Activated T-cell treated with anti-CD3 and anti-CD28 coated beads, Interleukin-2, amount 50 U/mL, for 72 hours (primary cell): ENCODE data around the gene PTPRZ1. TPM values are rescaled to one million over a fixed set of nuclear protein-coding genes. Genes with fewer than 3 reads are reported as not detected.

Source experiments
- ATAC-seq, 2 donors: fragments of 150-1000 bp; cut with Tn5 transposase; replicated peaks in 1 of 2; 2 replicates each; pipeline ENCODE4 v1.10.0; 2021; ENCODE audit warnings: moderate library complexity in 2 of 2, mild to moderate bottlenecking in 1 of 2
- DNase-seq, 2 donors: peaks; one replicate each; pipeline ENCODE4 v3.0.0; 2021 to 2022; ENCODE audit warnings: mixed read lengths in 1 of 2
- H3K27ac Mint-ChIP-seq: one replicate; pipeline ENCODE4 v1.8.0; 2022; ENCODE audit warnings: mild to moderate bottlenecking, moderate library complexity, mixed read lengths
- H3K27me3 Mint-ChIP-seq: one replicate; pipeline ENCODE4 v1.8.0; 2022; ENCODE audit warnings: low read depth, mixed read lengths
- H3K36me3 Mint-ChIP-seq, 2 donors: one replicate each; pipeline ENCODE4 v1.8.0; 2022; ENCODE audit warnings: mixed read lengths in 2 of 2, mild to moderate bottlenecking in 1 of 2; ENCODE audit not compliant: insufficient read depth in 2 of 2
- H3K4me1 Mint-ChIP-seq: one replicate; pipeline ENCODE4 v1.8.0; 2022; ENCODE audit warnings: low read depth, mixed read lengths
- H3K4me3 Mint-ChIP-seq, 2 donors: one replicate each; pipeline ENCODE4 v1.8.0; 2022; ENCODE audit warnings: mild to moderate bottlenecking in 2 of 2, mixed read lengths in 2 of 2, moderate library complexity in 2 of 2
- H3K9me3 Mint-ChIP-seq, 2 donors: one replicate each; pipeline ENCODE4 v1.8.0; 2022; ENCODE audit warnings: mixed read lengths in 2 of 2
- total RNA-seq, 2 donors: library from RNA; stranded (reverse); gene quantifications; one replicate each; pipeline ENCODE4 v1.2.3, GENCODE V29; 2022

Gene PTPRZ1
- total RNA-seq, 2 donors from 2014 or later: not detected

- no peaks in the 10 kb centered on the region for H3K4me1 Mint-ChIP-seq
- H3K9me3 Mint-ChIP-seq: peaks cover 2% of the 10 kb centered on the region in 2 donors
- H3K27ac Mint-ChIP-seq: no peak overlapping the region
- ATAC-seq (no peak), DNase-seq (no peak)
- no peaks in the 10 kb centered on the region for H3K36me3 Mint-ChIP-seq
- no peak overlapping the region for H3K4me3 Mint-ChIP-seq
- no peaks in the 10 kb centered on the region for H3K27me3 Mint-ChIP-seq
Observed at GRCh38 chr7:121945066-121945465, 72.1 kb downstream of the PTPRZ1 start.

GRCh38 chr7:121945480-121946236, 72.7 kb downstream of the PTPRZ1 start:
- H3K36me3 Mint-ChIP-seq: no peaks in the 10 kb centered on the region
- ATAC-seq (no peak), DNase-seq (no peak)
- H3K9me3 Mint-ChIP-seq: peaks cover 2% of the 10 kb centered on the region in 2 donors
- H3K27ac Mint-ChIP-seq: no peak overlapping the region
- no peaks in the 10 kb centered on the region for H3K27me3 Mint-ChIP-seq
- H3K4me1 Mint-ChIP-seq: no peaks in the 10 kb centered on the region
- no peak overlapping the region for H3K4me3 Mint-ChIP-seq

DNA sequence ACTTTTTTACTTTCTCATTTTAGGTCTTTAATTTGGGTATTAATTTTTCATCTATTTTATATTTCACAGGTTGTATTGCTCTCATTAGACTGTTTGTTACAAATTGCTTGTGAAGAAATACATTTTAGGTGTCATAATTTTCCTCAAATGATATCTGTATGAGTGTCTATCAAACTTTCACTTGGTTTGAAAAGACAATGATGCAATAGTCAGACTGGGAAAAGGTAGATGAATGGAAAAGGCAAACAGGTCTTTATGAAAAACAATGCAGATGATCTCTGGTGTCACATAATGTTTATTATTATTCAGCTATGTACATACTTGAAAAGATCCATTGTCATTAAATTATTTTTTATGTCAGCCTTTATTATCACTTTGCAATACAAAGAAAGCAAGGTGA, 80.2 kb downstream of the PTPRZ1 start:
- Mint-ChIP-seq H3K9me3 (peaks cover 2% of the 10 kb centered on the region in 2 donors), H3K4me1 (no peaks in the 10 kb centered on the region), H3K36me3 (no peaks in the 10 kb centered on the region), H3K27me3 (no peaks in the 10 kb centered on the region), H3K27ac (no peak overlapping the region), H3K4me3 (no peak overlapping the region)
- DNase-seq: no peak
- no peak for ATAC-seq

- H3K36me3 Mint-ChIP-seq: no peaks in the 10 kb centered on the region
- DNase-seq (no peak), ATAC-seq (no peak)
- no peak overlapping the region for H3K27ac Mint-ChIP-seq
- no peaks in the 10 kb centered on the region for H3K27me3 Mint-ChIP-seq
- no peaks in the 10 kb centered on the region for H3K4me1 Mint-ChIP-seq
- no peak overlapping the region for H3K4me3 Mint-ChIP-seq
- H3K9me3 Mint-ChIP-seq: peaks cover 0 to 4% of the 10 kb centered on the region in 2 donors
Observed at GRCh38 chr7:121953601-121954000, 80.6 kb downstream of the PTPRZ1 start.

DNA sequence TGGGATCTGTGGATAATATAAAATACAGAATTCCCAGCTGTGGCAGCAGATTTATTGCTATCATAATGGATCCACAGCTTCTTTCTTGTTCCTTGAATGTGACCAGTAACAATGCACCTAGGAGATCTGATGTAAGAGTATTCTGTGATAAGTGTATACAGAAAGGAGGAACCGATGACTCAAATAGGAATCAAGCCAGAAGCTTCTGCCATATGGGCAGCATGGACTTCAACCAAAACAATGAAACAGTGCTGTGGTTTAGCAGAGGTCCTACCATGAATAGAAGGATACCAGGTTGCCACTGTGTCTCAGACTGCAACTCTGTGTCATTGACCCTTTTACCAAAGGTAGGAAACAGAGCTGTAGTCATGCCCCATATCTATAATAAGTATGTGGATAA, 81.8 kb downstream of the PTPRZ1 start:
- DNase-seq (no peak), ATAC-seq (no peak)
- peaks cover 0 to 4% of the 10 kb centered on the region in 2 donors for H3K9me3 Mint-ChIP-seq
- H3K27me3 Mint-ChIP-seq: no peaks in the 10 kb centered on the region
- H3K27ac Mint-ChIP-seq: no peak overlapping the region
- H3K36me3 Mint-ChIP-seq: no peaks in the 10 kb centered on the region
- no peak overlapping the region for H3K4me3 Mint-ChIP-seq
- H3K4me1 Mint-ChIP-seq: no peaks in the 10 kb centered on the region

GRCh38 chr7:121957626-121958025, 84.7 kb downstream of the PTPRZ1 start:
- DNase-seq (no peak), ATAC-seq (no peak)
- H3K4me3 Mint-ChIP-seq: no peak overlapping the region
- no peaks in the 10 kb centered on the region for H3K4me1 Mint-ChIP-seq
- peaks cover 0 to 5% of the 10 kb centered on the region in 2 donors for H3K9me3 Mint-ChIP-seq
- no peaks in the 10 kb centered on the region for H3K27me3 Mint-ChIP-seq
- no peaks in the 10 kb centered on the region for H3K36me3 Mint-ChIP-seq
- no peak overlapping the region for H3K27ac Mint-ChIP-seq

- H3K36me3 Mint-ChIP-seq: no peaks in the 10 kb centered on the region
- H3K4me3 Mint-ChIP-seq: no peak overlapping the region
- H3K27me3 Mint-ChIP-seq: no peaks in the 10 kb centered on the region
- ATAC-seq: no peak
- peaks cover 9% of the 10 kb centered on the region in 2 donors for H3K9me3 Mint-ChIP-seq
- DNase-seq: no peak
- no peaks in the 10 kb centered on the region for H3K4me1 Mint-ChIP-seq
- no peak overlapping the region for H3K27ac Mint-ChIP-seq
Observed at GRCh38 chr7:121960678-121961077, 87.7 kb downstream of the PTPRZ1 start.

GRCh38 chr7:121961089-121961867, 88.3 kb downstream of the PTPRZ1 start:
- Mint-ChIP-seq H3K9me3 (peaks cover 9% of the 10 kb centered on the region in 2 donors), H3K4me3 (no peak overlapping the region), H3K36me3 (no peaks in the 10 kb centered on the region), H3K27ac (no peak overlapping the region), H3K4me1 (no peaks in the 10 kb centered on the region), H3K27me3 (no peaks in the 10 kb centered on the region)
- ATAC-seq: no peak
- no peak for DNase-seq

GRCh38 chr7:121966276-121966934, 93.4 kb downstream of the PTPRZ1 start:
- Mint-ChIP-seq H3K9me3 (peaks cover 4 to 9% of the 10 kb centered on the region in 2 donors), H3K27me3 (no peaks in the 10 kb centered on the region), H3K4me3 (no peak overlapping the region), H3K36me3 (no peaks in the 10 kb centered on the region), H3K4me1 (no peaks in the 10 kb centered on the region), H3K27ac (no peak overlapping the region)
- no peak for ATAC-seq
- no peak for DNase-seq

DNA sequence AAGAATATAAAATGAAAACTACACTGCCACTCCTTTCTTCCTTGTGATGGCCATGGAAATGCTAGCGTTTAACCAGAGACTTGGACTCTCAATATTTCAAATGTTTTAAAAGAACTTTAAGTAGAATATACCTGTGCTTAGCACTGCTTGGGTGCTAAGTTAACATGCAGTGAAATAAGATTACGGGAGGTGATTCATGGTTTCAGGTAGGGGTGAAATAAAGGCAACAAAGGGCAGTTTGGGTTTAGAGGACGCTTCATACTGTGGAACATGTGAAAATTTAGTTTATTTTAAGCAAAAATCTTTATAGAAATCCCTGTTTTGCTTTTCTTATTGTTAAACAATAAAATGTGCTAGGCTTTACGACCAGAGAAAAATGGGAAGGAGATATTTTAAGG, 94.0 kb downstream of the PTPRZ1 start:
- no peak for DNase-seq
- H3K4me1 Mint-ChIP-seq: no peaks in the 10 kb centered on the region
- no peak overlapping the region for H3K4me3 Mint-ChIP-seq
- no peaks in the 10 kb centered on the region for H3K36me3 Mint-ChIP-seq
- H3K27ac Mint-ChIP-seq: no peak overlapping the region
- H3K27me3 Mint-ChIP-seq: no peaks in the 10 kb centered on the region
- ATAC-seq: no peak
- H3K9me3 Mint-ChIP-seq: peaks cover 4 to 9% of the 10 kb centered on the region in 2 donors

- no peaks in the 10 kb centered on the region for H3K27me3 Mint-ChIP-seq
Observed at GRCh38 chr7:121985476-121986030, 112.6 kb downstream of the PTPRZ1 start.

GRCh38 chr7:121992068-121992467, 119.1 kb downstream of the PTPRZ1 start:
- H3K36me3 Mint-ChIP-seq: no peaks in the 10 kb centered on the region

More at GRCh38 chr7:121985476-121986030, 112.6 kb downstream of the PTPRZ1 start:
- Mint-ChIP-seq H3K36me3 (no peaks in the 10 kb centered on the region), H3K4me3 (no peak overlapping the region), H3K27ac (no peak overlapping the region), H3K9me3 (no peaks in the 10 kb centered on the region), H3K4me1 (no peaks in the 10 kb centered on the region)
- ATAC-seq: no peak
- no peak for DNase-seq

More at GRCh38 chr7:121992068-121992467, 119.1 kb downstream of the PTPRZ1 start:
- H3K4me3 Mint-ChIP-seq: no peak overlapping the region
- no peak overlapping the region for H3K27ac Mint-ChIP-seq
- DNase-seq (no peak), ATAC-seq (no peak)
- H3K4me1 Mint-ChIP-seq: no peaks in the 10 kb centered on the region
- no peaks in the 10 kb centered on the region for H3K27me3 Mint-ChIP-seq
- no peaks in the 10 kb centered on the region for H3K9me3 Mint-ChIP-seq
